Stimulated activated effector memory CD8-positive, alpha-beta T cell treated with anti-CD3 and anti-CD28 coated beads, Interleukin-12 subunit alpha, Interleukin-12 subunit beta, amount 100 ng/mL, for 72 hours (primary cell): ENCODE data around the gene TRIM7.
"Not testable (repeated sequence)": the region's sequence is repeated elsewhere in the genome, so short reads cannot be mapped to it uniquely, and the experiment has no call there.

ENCODE experiments used
- ATAC-seq: fragments of 150-1000 bp; cut with Tn5 transposase; 2 replicates; pipeline ENCODE4 v1.10.0; 2021
- DNase-seq, 2 donors: peaks; one replicate each; pipeline ENCODE4 v3.0.0; 2021 to 2022; ENCODE audit warnings: low spot score in 2 of 2
- H3K27ac Mint-ChIP-seq: one replicate; pipeline ENCODE4 v1.8.0; 2022; ENCODE audit warnings: mild to moderate bottlenecking, mixed read lengths
- H3K36me3 Mint-ChIP-seq: one replicate; pipeline ENCODE4 v1.8.0; 2022; ENCODE audit warnings: mild to moderate bottlenecking, mixed read lengths
- H3K4me1 Mint-ChIP-seq: one replicate; pipeline ENCODE4 v1.8.0; 2022; ENCODE audit warnings: mixed read lengths
- H3K4me3 Mint-ChIP-seq: one replicate; pipeline ENCODE4 v1.8.0; 2022; ENCODE audit warnings: mild to moderate bottlenecking, mixed read lengths
- H3K9me3 Mint-ChIP-seq: one replicate; pipeline ENCODE4 v1.8.0; 2022; ENCODE audit warnings: mixed read lengths

TRIM7 gene

DNA sequence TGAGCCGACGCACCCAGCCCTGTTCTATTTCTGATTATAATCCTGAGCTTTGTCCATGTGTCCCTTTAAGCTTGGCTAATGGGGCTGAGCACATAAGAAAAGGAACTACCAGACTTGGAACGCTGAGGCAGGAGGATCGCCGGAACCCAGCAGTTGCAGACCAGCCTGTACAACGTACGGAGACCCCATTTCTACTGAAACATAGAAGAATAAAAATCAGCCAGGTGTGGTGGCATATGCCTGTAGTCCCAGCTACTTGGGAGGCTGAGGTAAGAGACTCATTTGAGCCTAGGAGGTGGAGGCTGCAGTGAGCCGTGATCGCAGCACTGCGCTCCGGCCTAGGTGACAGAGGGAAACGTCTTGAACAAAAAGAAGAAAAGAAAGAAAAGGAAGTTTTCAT lies 22.3 kb downstream of the TRIM7 start:
- Mint-ChIP-seq H3K9me3 (no peaks in the 10 kb centered on the region), H3K4me1 (peaks cover 27% of the 10 kb centered on the region), H3K27ac (peak overlapping the region; percentile 11), H3K4me3 (peak overlapping the region; percentile 92), H3K36me3 (peaks cover 9% of the 10 kb centered on the region)
- DNase-seq, result no peak
- no peak for ATAC-seq

DNA sequence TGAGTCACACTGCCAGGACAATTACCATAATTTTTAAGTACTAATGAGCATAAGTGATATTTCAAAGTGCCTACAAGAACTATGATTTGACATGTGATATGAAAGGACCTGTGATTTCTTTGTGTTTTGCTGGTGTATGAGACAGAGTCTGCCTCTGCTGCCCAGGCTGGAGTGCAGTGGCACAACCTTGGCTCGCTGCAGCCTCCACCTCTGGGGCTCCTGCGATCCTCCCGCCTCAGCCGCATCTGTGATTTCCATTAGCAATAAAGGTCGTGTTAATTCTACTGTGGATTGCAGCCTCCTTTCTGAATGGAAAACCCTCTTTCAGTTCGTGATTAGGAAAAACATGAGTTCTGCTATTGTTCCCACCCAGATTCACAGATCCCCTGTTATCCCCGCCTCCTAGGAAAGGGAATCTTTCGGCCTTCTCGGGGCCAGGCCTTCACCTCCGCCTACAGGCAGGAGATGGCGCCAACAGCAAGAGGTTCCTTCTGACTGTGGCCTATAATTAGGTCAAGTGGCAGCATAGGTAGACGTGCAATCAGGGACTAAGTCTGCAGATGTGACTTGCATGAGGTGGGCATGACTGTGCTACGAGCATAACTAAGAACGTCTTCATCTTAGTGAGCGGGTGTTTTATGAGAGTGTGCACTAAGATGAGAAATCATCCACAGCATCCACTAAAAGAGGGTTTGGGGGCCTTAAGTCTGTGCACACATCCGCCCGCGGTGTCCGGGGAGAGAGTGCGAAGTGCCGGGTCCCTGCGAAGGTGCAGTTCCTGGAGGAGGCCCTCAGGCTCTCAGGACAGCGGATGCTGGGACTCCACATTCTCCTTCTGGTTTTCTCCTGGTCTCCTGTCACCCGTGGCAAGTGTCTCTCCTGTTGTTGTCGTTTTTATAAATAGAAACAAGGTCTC lies 23.1 kb downstream of the TRIM7 start:
- ATAC-seq (peak; percentile 88), DNase-seq (no peak)
- H3K36me3 Mint-ChIP-seq, result peaks cover 1% of the 10 kb centered on the region

DNA sequence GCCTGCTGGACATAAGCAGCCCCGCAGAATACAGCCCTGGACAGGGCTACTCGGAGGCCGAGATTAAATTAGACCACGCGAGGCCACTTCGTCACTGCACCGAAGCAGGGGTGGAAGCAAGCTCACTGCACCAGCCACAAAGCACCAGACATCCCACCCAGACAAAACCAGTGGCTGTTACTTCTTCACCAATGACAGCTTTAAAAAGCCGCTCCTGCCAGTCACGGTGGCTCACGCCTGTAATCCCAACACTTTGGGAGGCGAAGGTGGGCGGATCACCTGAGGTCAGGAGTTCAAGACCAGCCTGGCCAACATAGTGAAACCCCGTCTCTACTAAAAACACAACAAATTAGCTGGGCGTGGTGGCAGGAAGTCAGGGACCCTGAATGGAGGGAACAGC lies 27.4 kb downstream of the TRIM7 start:
- DNase-seq, H3K9me3 Mint-ChIP-seq, H3K27ac Mint-ChIP-seq, H3K4me3 Mint-ChIP-seq, ATAC-seq: not testable (repeated sequence)
- H3K36me3 Mint-ChIP-seq, result peaks cover 15% of the 10 kb centered on the region
- H3K4me1 Mint-ChIP-seq, result peaks cover 25% of the 10 kb centered on the region

More for the DNA sequence above, 23.1 kb downstream of the TRIM7 start:
- H3K27ac Mint-ChIP-seq, result peak overlapping the region; percentile 21
- H3K9me3 Mint-ChIP-seq, result no peaks in the 10 kb centered on the region
- H3K4me3 Mint-ChIP-seq, result peak overlapping the region; percentile 92
- peaks cover 24% of the 10 kb centered on the region for H3K4me1 Mint-ChIP-seq

DNA sequence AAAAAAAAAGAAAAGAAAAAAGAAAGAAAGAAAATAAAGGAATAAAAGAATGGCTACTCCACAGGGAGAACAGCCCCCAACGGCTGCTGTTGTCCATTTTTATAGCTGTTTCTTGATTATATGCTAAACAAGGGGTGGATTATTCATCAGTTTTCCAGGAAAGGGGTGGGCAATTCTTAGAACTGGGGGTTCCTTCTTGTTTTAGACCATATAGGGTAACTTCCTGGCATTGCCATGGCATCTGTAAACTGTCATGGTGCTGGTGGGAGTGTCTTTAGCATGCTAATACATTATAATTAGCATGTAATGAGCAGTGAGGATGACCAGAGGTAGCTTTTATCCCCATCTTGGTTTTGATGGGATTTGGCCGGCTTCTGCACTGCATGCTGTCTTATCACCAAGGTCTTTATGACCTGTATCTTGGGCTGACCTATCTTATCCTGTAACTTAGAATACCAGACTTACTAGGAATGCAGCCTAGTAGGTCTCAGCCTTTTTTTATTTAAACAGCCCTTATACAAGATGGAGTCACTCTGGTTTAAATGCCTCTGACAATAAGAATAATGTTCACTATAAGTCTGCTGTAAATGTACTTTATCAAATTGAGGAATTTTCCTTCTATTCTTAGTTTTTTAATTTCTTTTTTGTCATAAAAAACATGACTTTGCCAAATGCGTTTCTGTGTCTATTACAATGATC lies 28.6 kb downstream of the TRIM7 start:
- Mint-ChIP-seq H3K4me3 (no peak overlapping the region), H3K27ac (no peak overlapping the region), H3K9me3 (no peaks in the 10 kb centered on the region), H3K36me3 (peaks cover 15% of the 10 kb centered on the region), H3K4me1 (peaks cover 16% of the 10 kb centered on the region)
- no peak for ATAC-seq
- DNase-seq, result no peak

GRCh38 chr5:181173420-181174342 lies 31.3 kb downstream of the TRIM7 start:
- Mint-ChIP-seq H3K4me1 (peaks cover 35% of the 10 kb centered on the region), H3K27ac (peak overlapping the region; percentile 92), H3K36me3 (peaks cover 22% of the 10 kb centered on the region), H3K9me3 (no peaks in the 10 kb centered on the region), H3K4me3 (peak overlapping the region; percentile 72)
- peak; percentile 83 for ATAC-seq
- peak; percentile 44 to 89 for DNase-seq

- peak overlapping the region; percentile 72 for H3K4me3 Mint-ChIP-seq
- ATAC-seq (peak; percentile 7), DNase-seq (no peak)
- H3K9me3 Mint-ChIP-seq, result no peaks in the 10 kb centered on the region
- peaks cover 22% of the 10 kb centered on the region for H3K36me3 Mint-ChIP-seq
- peak overlapping the region; percentile 92 for H3K27ac Mint-ChIP-seq
- peaks cover 42% of the 10 kb centered on the region for H3K4me1 Mint-ChIP-seq
Observed at GRCh38 chr5:181173027-181173419, 32.0 kb downstream of the TRIM7 start.

DNA sequence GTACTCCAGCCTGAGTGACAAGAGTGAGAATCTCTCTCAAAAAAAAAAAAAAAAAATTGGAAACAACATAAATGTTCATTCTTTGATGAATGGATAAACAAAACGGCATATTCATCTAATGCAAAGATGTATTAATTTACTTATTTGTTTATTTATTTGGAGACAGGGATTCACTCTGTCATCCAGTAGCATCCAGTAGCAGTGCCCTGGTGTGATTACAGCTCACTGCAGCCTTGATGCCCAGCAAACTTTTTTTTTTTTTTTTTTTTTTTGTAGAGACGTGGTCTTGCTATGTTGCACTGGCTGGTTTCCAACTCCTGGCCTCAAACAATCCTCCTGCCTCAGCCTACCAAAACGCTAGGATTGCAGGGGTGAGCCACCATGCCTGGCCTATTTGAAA lies 33.2 kb downstream of the TRIM7 start:
- Mint-ChIP-seq H3K36me3 (peaks cover 22% of the 10 kb centered on the region), H3K27ac (no peak overlapping the region), H3K9me3 (no peaks in the 10 kb centered on the region), H3K4me1 (peaks cover 54% of the 10 kb centered on the region), H3K4me3 (no peak overlapping the region)
- DNase-seq (no peak), ATAC-seq (no peak)

GRCh38 chr5:181170996-181171395 lies 34.0 kb downstream of the TRIM7 start:
- ATAC-seq (no peak), DNase-seq (no peak)
- H3K4me1 Mint-ChIP-seq, result peaks cover 62% of the 10 kb centered on the region
- peak overlapping the region; percentile 71 for H3K4me3 Mint-ChIP-seq
- peaks cover 22% of the 10 kb centered on the region for H3K36me3 Mint-ChIP-seq
- H3K9me3 Mint-ChIP-seq, result no peaks in the 10 kb centered on the region
- H3K27ac Mint-ChIP-seq, result no peak overlapping the region

DNA sequence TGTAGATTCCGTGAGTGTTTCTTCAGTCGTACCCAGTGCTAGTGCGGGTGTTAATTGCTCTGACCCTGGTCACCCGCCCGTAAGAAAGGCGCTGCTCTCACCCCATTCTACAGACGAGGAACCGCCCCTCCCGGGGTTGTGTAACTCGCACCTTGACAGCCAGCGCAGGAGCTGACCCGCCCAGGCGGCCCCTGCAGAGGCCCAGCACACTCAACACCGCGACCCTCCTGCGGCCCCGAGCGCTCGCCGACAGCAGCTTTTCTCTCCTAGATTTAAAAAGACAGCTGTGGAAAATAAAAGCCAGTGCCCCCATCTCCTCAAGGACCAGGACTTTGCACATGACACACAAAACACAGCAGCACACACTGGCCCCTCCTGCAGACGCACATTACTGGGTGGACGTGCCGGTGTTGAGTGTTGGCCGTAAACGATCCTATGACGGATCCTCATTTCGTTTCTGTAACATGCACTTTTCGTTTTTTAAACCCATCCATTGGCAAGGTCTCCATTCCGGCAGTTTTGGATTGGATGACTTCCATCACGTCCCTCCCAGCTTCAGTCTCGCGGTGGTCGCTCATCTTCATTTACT lies 34.7 kb downstream of the TRIM7 start:
- ATAC-seq, result peak; percentile 3
- H3K9me3 Mint-ChIP-seq, result no peaks in the 10 kb centered on the region
- H3K27ac Mint-ChIP-seq, result peak overlapping the region; percentile 60
- H3K4me1 Mint-ChIP-seq, result peaks cover 68% of the 10 kb centered on the region
- peak overlapping the region; percentile 71 for H3K4me3 Mint-ChIP-seq
- H3K36me3 Mint-ChIP-seq, result peaks cover 23% of the 10 kb centered on the region
- no peak for DNase-seq

GRCh38 chr5:181169459-181170236 lies 35.3 kb downstream of the TRIM7 start:
- ATAC-seq (peak; percentile 66), DNase-seq (peak; percentile 56 to 92)
- peaks cover 30% of the 10 kb centered on the region for H3K36me3 Mint-ChIP-seq
- peaks cover 71% of the 10 kb centered on the region for H3K4me1 Mint-ChIP-seq
- peak overlapping the region; percentile 60 for H3K27ac Mint-ChIP-seq
- H3K4me3 Mint-ChIP-seq, result peak overlapping the region; percentile 71
- not testable (repeated sequence) for H3K9me3 Mint-ChIP-seq

DNA sequence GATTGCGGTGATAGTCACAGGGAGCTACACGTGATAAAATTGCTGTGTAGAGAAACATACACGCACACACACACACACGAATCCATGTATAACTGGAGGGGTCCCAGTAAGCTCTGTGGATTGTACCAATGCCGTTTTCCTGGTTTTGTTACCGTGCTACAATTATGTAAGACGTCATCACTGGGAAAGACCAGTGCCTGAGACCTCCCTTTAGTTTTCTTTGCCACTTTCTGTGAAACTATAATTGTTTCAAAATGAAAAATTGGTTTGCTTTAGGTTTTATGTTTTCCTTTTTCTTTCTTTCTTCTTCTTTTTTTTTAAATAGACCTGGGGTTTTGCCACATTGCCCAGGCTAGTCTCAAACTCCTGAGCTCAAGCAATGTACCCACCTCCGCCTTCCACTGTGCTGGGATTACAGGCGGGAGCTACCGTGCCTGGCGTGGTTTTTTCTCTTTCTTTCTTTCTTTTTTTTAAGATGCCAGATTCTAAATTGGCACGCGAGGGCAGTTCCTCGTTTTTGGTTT lies 36.3 kb downstream of the TRIM7 start:
- Mint-ChIP-seq H3K4me1 (peaks cover 74% of the 10 kb centered on the region), H3K27ac (peak overlapping the region; percentile 60), H3K4me3 (peak overlapping the region; percentile 71), H3K9me3 (no peaks in the 10 kb centered on the region), H3K36me3 (peaks cover 34% of the 10 kb centered on the region)
- DNase-seq (no peak), ATAC-seq (no peak)

DNA sequence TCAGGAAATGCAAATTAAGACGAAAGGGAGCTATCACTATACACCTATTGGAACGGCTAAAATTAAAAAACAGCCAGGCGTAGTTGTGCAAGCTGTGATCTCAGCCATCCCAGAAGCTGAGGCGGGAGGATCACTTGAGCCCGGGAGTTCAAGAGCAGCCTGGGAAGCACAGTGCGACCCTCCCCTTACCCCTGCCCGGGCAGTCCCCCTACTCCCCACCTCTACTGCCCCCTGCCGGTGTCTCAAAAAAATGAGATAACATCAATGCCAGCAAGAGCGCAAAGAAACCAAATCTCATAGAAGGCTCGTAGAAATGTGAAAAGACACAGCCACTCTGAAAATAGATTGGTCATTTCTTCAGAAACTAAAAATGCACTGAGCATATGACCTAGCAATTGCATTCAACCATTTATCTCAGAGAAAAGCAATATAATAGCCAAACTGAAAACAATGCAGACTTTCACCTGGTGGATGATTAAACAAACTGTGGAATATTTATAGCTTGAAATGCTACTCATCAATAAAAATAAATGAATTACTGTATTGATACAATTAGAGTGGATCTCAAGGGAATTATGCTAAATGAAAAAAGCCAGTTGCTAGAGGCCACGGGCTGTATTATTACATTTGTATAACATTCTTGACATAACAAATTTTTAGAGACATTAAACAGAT lies 37.0 kb downstream of the TRIM7 start:
- no peak overlapping the region for H3K4me3 Mint-ChIP-seq

More for the DNA sequence above, 37.0 kb downstream of the TRIM7 start:
- ATAC-seq, result no peak
- no peaks in the 10 kb centered on the region for H3K9me3 Mint-ChIP-seq
- H3K4me1 Mint-ChIP-seq, result peaks cover 70% of the 10 kb centered on the region
- H3K36me3 Mint-ChIP-seq, result peaks cover 27% of the 10 kb centered on the region
- no peak overlapping the region for H3K27ac Mint-ChIP-seq
- DNase-seq, result peak in 1 of 2 donors; percentile 71
